HL-60 (cell line): Measurements from ENCODE around the gene PFDN2.

Experiments used
- TF ChIP-seq, protein P1 (sequence below): IDR thresholded peaks from one replicate; pipeline ENCODE4 v1.5.1; 2011; ENCODE audit warnings: low read length, control low read depth, inconsistent platforms; ENCODE audit not compliant: insufficient read depth
- TF ChIP-seq, protein P2 (sequence below): IDR thresholded peaks from 2 replicates; pipeline ENCODE4 v1.6.1; 2012; ENCODE audit warnings: low read depth; ENCODE audit not compliant: insufficient replicate concordance

DNA sequence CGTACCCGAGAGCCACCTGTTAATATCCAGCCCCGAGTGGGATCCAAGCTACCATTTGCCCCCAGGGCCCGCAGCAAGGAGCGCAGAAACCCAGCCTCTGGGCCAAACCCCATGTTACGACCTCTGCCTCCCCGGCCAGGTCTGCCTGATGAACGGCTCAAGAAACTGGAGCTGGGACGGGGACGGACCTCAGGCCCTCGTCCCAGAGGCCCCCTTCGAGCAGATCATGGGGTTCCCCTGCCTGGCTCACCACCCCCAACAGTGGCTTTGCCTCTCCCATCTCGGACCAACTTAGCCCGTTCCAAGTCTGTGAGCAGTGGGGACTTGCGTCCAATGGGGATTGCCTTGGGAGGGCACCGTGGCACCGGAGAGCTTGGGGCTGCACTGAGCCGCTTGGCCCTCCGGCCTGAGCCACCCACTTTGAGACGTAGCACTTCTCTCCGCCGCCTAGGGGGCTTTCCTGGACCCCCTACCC is 42.9 kb upstream of the PFDN2 start:
- TF ChIP-seq, protein P1, sequence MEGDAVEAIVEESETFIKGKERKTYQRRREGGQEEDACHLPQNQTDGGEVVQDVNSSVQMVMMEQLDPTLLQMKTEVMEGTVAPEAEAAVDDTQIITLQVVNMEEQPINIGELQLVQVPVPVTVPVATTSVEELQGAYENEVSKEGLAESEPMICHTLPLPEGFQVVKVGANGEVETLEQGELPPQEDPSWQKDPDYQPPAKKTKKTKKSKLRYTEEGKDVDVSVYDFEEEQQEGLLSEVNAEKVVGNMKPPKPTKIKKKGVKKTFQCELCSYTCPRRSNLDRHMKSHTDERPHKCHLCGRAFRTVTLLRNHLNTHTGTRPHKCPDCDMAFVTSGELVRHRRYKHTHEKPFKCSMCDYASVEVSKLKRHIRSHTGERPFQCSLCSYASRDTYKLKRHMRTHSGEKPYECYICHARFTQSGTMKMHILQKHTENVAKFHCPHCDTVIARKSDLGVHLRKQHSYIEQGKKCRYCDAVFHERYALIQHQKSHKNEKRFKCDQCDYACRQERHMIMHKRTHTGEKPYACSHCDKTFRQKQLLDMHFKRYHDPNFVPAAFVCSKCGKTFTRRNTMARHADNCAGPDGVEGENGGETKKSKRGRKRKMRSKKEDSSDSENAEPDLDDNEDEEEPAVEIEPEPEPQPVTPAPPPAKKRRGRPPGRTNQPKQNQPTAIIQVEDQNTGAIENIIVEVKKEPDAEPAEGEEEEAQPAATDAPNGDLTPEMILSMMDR, result no peak
- TF ChIP-seq, protein P2, sequence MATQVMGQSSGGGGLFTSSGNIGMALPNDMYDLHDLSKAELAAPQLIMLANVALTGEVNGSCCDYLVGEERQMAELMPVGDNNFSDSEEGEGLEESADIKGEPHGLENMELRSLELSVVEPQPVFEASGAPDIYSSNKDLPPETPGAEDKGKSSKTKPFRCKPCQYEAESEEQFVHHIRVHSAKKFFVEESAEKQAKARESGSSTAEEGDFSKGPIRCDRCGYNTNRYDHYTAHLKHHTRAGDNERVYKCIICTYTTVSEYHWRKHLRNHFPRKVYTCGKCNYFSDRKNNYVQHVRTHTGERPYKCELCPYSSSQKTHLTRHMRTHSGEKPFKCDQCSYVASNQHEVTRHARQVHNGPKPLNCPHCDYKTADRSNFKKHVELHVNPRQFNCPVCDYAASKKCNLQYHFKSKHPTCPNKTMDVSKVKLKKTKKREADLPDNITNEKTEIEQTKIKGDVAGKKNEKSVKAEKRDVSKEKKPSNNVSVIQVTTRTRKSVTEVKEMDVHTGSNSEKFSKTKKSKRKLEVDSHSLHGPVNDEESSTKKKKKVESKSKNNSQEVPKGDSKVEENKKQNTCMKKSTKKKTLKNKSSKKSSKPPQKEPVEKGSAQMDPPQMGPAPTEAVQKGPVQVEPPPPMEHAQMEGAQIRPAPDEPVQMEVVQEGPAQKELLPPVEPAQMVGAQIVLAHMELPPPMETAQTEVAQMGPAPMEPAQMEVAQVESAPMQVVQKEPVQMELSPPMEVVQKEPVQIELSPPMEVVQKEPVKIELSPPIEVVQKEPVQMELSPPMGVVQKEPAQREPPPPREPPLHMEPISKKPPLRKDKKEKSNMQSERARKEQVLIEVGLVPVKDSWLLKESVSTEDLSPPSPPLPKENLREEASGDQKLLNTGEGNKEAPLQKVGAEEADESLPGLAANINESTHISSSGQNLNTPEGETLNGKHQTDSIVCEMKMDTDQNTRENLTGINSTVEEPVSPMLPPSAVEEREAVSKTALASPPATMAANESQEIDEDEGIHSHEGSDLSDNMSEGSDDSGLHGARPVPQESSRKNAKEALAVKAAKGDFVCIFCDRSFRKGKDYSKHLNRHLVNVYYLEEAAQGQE, result no peak
